GM23338 (cell line): Measurements from ENCODE around the gene EYS. TPM values are rescaled to one million over a fixed set of nuclear protein-coding genes. Genes with fewer than 3 reads are reported as not detected.

Experiments
- ATAC-seq: fragments of 200-7000 bp; cut with Tn5 transposase; 3 replicates; pipeline ENCODE4 v1.9.1; 2020
- DNase-seq: peaks from one replicate; pipeline ENCODE4 v3.0.0-alpha.2; 2015; ENCODE audit warnings: low spot score
- H2AFZ ChIP-seq: fragments of 200-600 bp; sonication (generic); 2 replicates; pipeline ENCODE4 v1.8.0; 2016; ENCODE audit warnings: antibody characterized with exemption, mild to moderate bottlenecking, moderate library complexity
- H3F3A ChIP-seq: fragments of 200-600 bp; sonication (generic); replicated peaks from 2 replicates; pipeline ENCODE4 v1.8.0; 2017; ENCODE audit warnings: antibody characterized with exemption, mixed run types, low read depth
- H3K27ac ChIP-seq: fragments of 200-600 bp; sonication (generic); 2 replicates; pipeline ENCODE4 v1.6.1; 2016; ENCODE audit warnings: low read depth
- H3K27me3 ChIP-seq: fragments of 200-600 bp; sonication (generic); 2 replicates; pipeline ENCODE4 v1.8.0; 2016; ENCODE audit warnings: mild to moderate bottlenecking, mixed run types, moderate library complexity; ENCODE audit not compliant: insufficient read depth
- H3K36me3 ChIP-seq: fragments of 200-600 bp; sonication (generic); 2 replicates; pipeline ENCODE4 v1.8.0; 2016; ENCODE audit warnings: mild to moderate bottlenecking; ENCODE audit not compliant: insufficient read depth
- H3K4me1 ChIP-seq: fragments of 200-600 bp; sonication (generic); 2 replicates; pipeline ENCODE4 v1.8.0; 2016; ENCODE audit warnings: mild to moderate bottlenecking, moderate library complexity; ENCODE audit not compliant: insufficient read depth
- H3K4me2 ChIP-seq: fragments of 200-600 bp; sonication (generic); 2 replicates; pipeline ENCODE4 v1.7.1; 2017; ENCODE audit warnings: mixed run types
- H3K4me3 ChIP-seq: fragments of 200-600 bp; sonication (generic); 2 replicates; pipeline ENCODE4 v1.6.1; 2016; ENCODE audit warnings: mixed run types
- H3K79me2 ChIP-seq: fragments of 200-600 bp; sonication (generic); replicated peaks from 2 replicates; pipeline ENCODE4 v1.8.0; 2017; ENCODE audit warnings: mild to moderate bottlenecking; ENCODE audit not compliant: insufficient read depth
- H3K9me2 ChIP-seq: fragments of 200-600 bp; sonication (generic); 2 replicates; pipeline ENCODE4 v1.8.0; 2017; ENCODE audit not compliant: insufficient read depth
- H4K20me1 ChIP-seq: fragments of 200-600 bp; sonication (generic); replicated peaks from 2 replicates; pipeline ENCODE4 v1.8.0; 2017; ENCODE audit warnings: mild to moderate bottlenecking; ENCODE audit not compliant: insufficient read depth
- H3K27ac Mint-ChIP-seq: 2 replicates; pipeline ENCODE4 v1.8.0; 2020; ENCODE audit warnings: inconsistent platforms, mild to moderate bottlenecking, moderate library complexity, mixed read lengths
- H3K27me3 Mint-ChIP-seq: 3 replicates; pipeline ENCODE4 v1.8.0; 2022; ENCODE audit warnings: low read depth, mild to moderate bottlenecking, moderate library complexity, mixed read lengths, inconsistent platforms; ENCODE audit not compliant: insufficient read depth, poor library complexity
- H3K36me3 Mint-ChIP-seq: 3 replicates; pipeline ENCODE4 v1.8.0; 2021; ENCODE audit warnings: low read depth, mild to moderate bottlenecking, inconsistent platforms, moderate library complexity, mixed read lengths
- H3K4me1 Mint-ChIP-seq: 3 replicates; pipeline ENCODE4 v1.8.0; 2020; ENCODE audit warnings: mild to moderate bottlenecking, inconsistent platforms, mixed read lengths
- H3K4me3 Mint-ChIP-seq: 3 replicates; pipeline ENCODE4 v1.8.0; 2021; ENCODE audit warnings: moderate library complexity, mild to moderate bottlenecking, inconsistent platforms, mixed read lengths
- H3K9me3 Mint-ChIP-seq: 3 replicates; pipeline ENCODE4 v1.8.0; 2020; ENCODE audit warnings: moderate library complexity, mild to moderate bottlenecking, inconsistent platforms, mixed read lengths
- CREB1 ChIP-seq: fragments of 250-450 bp; sonication (Bioruptor Pico); IDR thresholded peaks from 2 replicates; pipeline ENCODE4 v1.5.0; 2020; ENCODE audit warnings: low read depth, mild to moderate bottlenecking, moderate library complexity
- EZH2 ChIP-seq: fragments of 200-600 bp; sonication (generic); IDR thresholded peaks from one replicate; pipeline ENCODE4 v1.8.0; 2017; ENCODE audit warnings: antibody characterized with exemption, mild to moderate bottlenecking, low read depth; ENCODE audit not compliant: unreplicated experiment
- EZH2phosphoT487 ChIP-seq: fragments of 200-600 bp; sonication (generic); IDR thresholded peaks from one replicate; pipeline ENCODE4 v1.8.1; 2018; ENCODE audit warnings: antibody characterized with exemption; ENCODE audit not compliant: unreplicated experiment
- JUNB ChIP-seq: IDR thresholded peaks from one replicate; pipeline ENCODE4 v1.6.1; 2016; ENCODE audit warnings: antibody characterized with exemption; ENCODE audit not compliant: unreplicated experiment
- NANOG ChIP-seq: IDR thresholded peaks from 2 replicates; pipeline ENCODE4 v1.6.1; 2016; ENCODE audit warnings: antibody characterized with exemption, borderline replicate concordance
- POLR2AphosphoS5 ChIP-seq: IDR thresholded peaks from 2 replicates; pipeline ENCODE4 v1.6.1; 2016; ENCODE audit warnings: antibody characterized with exemption, low read depth
- REST ChIP-seq: IDR thresholded peaks from one replicate; pipeline ENCODE4 v1.6.1; 2018; ENCODE audit warnings: antibody characterized with exemption; ENCODE audit not compliant: unreplicated experiment
- STAT1 ChIP-seq: IDR thresholded peaks from one replicate; pipeline ENCODE4 v1.6.1; 2016; ENCODE audit warnings: antibody characterized with exemption; ENCODE audit not compliant: unreplicated experiment
- ZNF114 ChIP-seq: fragments of 250-450 bp; sonication (Bioruptor Pico); IDR thresholded peaks from 2 replicates; pipeline ENCODE4 v1.5.0; 2020; ENCODE audit warnings: mild to moderate bottlenecking, moderate library complexity
- ZNF331 ChIP-seq: fragments of 250-450 bp; sonication (Bioruptor Pico); IDR thresholded peaks from 2 replicates; pipeline ENCODE4 v1.5.0; 2020; ENCODE audit warnings: low read depth, mild to moderate bottlenecking, moderate library complexity
- polyA plus RNA-seq: library from polyadenylated mRNA; unstranded; fragments of >200 nt; fragmentation: Nextera tagmentation; extraction: Ambion mirVana; gene quantifications from 2 replicates; pipeline ENCODE4 v1.2.1, GENCODE V29; 2016
- total RNA-seq: library from RNA; depleted of rRNA; stranded (reverse); fragments of >200 nt; shearing (Covaris generic); gene quantifications from 2 replicates; pipeline ENCODE4 v1.2.3, GENCODE V29; 2014
- TF ChIP-seq, protein P1 (sequence below), 2 experiments: fragments of 200-600 bp in 1 of 2; sonication (generic) in 1 of 2; conservative IDR thresholded peaks; 2 replicates each; pipeline versions ENCODE4 v1.5.1 to v1.6.1; 2016 to 2017; ENCODE audit warnings: antibody characterized with exemption in 2 of 2, low read depth in 2 of 2, mild to moderate bottlenecking in 2 of 2, moderate library complexity in 1 of 2
- TF ChIP-seq, protein P2 (sequence below): IDR thresholded peaks from 2 replicates; pipeline ENCODE4 v1.6.1; 2016; ENCODE audit warnings: antibody characterized with exemption
- TF ChIP-seq, protein P3 (sequence below): fragments of 250-450 bp; sonication (Bioruptor Pico); IDR thresholded peaks from 2 replicates; pipeline ENCODE4 v1.5.0; 2020; ENCODE audit warnings: mild to moderate bottlenecking, moderate library complexity

EYS gene
- total and polyA plus RNA-seq, 2 experiments from 2014 or later: 0.38 to 0.52 TPM

DNA sequence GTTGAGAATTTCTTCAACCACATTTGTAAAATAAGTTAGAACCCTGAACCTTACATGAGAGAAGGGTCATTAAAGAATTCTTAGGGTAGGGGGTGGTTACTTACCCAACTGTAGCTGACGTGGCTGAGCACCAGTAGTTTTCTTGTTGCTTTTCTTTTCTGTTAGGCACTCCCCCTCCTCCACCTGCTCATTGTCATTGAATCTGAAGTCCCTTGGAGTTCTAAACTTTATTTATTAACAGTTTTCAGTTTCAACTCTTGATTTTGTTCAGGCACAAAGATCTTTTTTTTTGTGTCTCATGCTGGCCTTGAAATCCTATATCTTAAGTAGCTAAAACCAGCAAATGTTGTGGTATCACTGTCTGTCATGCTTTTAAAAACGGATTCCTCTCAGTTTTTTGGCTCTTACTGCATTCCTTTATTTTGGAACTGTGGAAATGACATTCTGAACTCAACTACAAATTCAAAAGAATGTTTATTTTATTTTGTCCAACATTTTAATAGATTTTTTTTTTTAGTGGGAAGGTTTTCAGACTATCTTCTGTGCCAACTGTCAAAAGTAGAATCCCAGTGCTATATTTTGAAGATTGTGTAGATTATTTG, 1606.2 kb downstream of the EYS start:
- DNase-seq (peak; percentile 10), ATAC-seq (no peak; the same call in 2 of the 3 replicates)
- Mint-ChIP-seq H3K4me1 (peaks cover 4% of the 10 kb centered on the region; the same call in 2 of the 3 replicates), H3K27ac (no peak overlapping the region), H3K36me3 (peaks cover 14% of the 10 kb centered on the region; the same call in 2 of the 3 replicates), H3K9me3 (peaks cover 31% of the 10 kb centered on the region), H3K4me3 (no peak overlapping the region), H3K27me3 (no peaks in the 10 kb centered on the region)
- no peaks in the 10 kb centered on the region for H3F3A ChIP-seq
- no peak overlapping the region for H3K4me3 ChIP-seq
- no peaks in the 10 kb centered on the region for H3K4me1 ChIP-seq
- H3K79me2 ChIP-seq: no peaks in the 10 kb centered on the region
- no peak overlapping the region for H2AFZ ChIP-seq
- H3K4me2 ChIP-seq: no peak overlapping the region
- TF ChIP-seq EZH2: no peak
- no peak for TF ChIP-seq CREB1
- TF ChIP-seq STAT1: no peak
- no peak for TF ChIP-seq ZNF331
- TF ChIP-seq, protein P1, sequence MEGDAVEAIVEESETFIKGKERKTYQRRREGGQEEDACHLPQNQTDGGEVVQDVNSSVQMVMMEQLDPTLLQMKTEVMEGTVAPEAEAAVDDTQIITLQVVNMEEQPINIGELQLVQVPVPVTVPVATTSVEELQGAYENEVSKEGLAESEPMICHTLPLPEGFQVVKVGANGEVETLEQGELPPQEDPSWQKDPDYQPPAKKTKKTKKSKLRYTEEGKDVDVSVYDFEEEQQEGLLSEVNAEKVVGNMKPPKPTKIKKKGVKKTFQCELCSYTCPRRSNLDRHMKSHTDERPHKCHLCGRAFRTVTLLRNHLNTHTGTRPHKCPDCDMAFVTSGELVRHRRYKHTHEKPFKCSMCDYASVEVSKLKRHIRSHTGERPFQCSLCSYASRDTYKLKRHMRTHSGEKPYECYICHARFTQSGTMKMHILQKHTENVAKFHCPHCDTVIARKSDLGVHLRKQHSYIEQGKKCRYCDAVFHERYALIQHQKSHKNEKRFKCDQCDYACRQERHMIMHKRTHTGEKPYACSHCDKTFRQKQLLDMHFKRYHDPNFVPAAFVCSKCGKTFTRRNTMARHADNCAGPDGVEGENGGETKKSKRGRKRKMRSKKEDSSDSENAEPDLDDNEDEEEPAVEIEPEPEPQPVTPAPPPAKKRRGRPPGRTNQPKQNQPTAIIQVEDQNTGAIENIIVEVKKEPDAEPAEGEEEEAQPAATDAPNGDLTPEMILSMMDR (conservative IDR thresholded peaks at IDR 0.05; ENCODE audit: low read depth in 2 of 2): no peak
- no peak for TF ChIP-seq NANOG
- TF ChIP-seq REST: no peak
- TF ChIP-seq, protein P2, sequence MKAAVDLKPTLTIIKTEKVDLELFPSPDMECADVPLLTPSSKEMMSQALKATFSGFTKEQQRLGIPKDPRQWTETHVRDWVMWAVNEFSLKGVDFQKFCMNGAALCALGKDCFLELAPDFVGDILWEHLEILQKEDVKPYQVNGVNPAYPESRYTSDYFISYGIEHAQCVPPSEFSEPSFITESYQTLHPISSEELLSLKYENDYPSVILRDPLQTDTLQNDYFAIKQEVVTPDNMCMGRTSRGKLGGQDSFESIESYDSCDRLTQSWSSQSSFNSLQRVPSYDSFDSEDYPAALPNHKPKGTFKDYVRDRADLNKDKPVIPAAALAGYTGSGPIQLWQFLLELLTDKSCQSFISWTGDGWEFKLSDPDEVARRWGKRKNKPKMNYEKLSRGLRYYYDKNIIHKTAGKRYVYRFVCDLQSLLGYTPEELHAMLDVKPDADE: no peak
- TF ChIP-seq, protein P3, sequence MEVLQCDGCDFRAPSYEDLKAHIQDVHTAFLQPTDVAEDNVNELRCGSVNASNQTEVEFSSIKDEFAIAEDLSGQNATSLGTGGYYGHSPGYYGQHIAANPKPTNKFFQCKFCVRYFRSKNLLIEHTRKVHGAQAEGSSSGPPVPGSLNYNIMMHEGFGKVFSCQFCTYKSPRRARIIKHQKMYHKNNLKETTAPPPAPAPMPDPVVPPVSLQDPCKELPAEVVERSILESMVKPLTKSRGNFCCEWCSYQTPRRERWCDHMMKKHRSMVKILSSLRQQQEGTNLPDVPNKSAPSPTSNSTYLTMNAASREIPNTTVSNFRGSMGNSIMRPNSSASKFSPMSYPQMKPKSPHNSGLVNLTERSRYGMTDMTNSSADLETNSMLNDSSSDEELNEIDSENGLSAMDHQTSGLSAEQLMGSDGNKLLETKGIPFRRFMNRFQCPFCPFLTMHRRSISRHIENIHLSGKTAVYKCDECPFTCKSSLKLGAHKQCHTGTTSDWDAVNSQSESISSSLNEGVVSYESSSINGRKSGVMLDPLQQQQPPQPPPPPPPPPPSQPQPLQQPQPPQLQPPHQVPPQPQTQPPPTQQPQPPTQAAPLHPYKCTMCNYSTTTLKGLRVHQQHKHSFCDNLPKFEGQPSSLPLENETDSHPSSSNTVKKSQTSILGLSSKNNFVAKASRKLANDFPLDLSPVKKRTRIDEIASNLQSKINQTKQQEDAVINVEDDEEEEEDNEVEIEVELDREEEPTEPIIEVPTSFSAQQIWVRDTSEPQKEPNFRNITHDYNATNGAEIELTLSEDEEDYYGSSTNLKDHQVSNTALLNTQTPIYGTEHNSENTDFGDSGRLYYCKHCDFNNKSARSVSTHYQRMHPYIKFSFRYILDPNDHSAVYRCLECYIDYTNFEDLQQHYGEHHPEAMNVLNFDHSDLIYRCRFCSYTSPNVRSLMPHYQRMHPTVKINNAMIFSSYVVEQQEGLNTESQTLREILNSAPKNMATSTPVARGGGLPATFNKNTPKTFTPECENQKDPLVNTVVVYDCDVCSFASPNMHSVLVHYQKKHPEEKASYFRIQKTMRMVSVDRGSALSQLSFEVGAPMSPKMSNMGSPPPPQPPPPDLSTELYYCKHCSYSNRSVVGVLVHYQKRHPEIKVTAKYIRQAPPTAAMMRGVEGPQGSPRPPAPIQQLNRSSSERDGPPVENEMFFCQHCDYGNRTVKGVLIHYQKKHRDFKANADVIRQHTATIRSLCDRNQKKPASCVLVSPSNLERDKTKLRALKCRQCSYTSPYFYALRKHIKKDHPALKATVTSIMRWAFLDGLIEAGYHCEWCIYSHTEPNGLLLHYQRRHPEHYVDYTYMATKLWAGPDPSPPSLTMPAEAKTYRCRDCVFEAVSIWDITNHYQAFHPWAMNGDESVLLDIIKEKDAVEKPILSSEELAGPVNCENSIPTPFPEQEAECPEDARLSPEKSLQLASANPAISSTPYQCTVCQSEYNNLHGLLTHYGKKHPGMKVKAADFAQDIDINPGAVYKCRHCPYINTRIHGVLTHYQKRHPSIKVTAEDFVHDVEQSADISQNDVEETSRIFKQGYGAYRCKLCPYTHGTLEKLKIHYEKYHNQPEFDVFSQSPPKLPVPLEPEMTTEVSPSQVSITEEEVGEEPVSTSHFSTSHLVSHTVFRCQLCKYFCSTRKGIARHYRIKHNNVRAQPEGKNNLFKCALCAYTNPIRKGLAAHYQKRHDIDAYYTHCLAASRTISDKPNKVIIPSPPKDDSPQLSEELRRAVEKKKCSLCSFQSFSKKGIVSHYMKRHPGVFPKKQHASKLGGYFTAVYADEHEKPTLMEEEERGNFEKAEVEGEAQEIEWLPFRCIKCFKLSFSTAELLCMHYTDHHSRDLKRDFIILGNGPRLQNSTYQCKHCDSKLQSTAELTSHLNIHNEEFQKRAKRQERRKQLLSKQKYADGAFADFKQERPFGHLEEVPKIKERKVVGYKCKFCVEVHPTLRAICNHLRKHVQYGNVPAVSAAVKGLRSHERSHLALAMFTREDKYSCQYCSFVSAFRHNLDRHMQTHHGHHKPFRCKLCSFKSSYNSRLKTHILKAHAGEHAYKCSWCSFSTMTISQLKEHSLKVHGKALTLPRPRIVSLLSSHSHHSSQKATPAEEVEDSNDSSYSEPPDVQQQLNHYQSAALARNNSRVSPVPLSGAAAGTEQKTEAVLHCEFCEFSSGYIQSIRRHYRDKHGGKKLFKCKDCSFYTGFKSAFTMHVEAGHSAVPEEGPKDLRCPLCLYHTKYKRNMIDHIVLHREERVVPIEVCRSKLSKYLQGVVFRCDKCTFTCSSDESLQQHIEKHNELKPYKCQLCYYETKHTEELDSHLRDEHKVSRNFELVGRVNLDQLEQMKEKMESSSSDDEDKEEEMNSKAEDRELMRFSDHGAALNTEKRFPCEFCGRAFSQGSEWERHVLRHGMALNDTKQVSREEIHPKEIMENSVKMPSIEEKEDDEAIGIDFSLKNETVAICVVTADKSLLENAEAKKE (CRISPR knock-in tag): no peak
- no peak for TF ChIP-seq ZNF114 (CRISPR knock-in tag)
- no peak for TF ChIP-seq EZH2phosphoT487
- TF ChIP-seq POLR2AphosphoS5: no peak
- no peak for TF ChIP-seq JUNB
- H3K36me3 ChIP-seq: no peaks in the 10 kb centered on the region
- no peaks in the 10 kb centered on the region for H3K9me2 ChIP-seq
- no peak overlapping the region for H3K27ac ChIP-seq
- H4K20me1 ChIP-seq: no peaks in the 10 kb centered on the region
- no peaks in the 10 kb centered on the region for H3K27me3 ChIP-seq
